Left colon (tissue), 2 donors: ENCODE measurements around the gene POLQ. TPM values are rescaled to one million over a fixed set of nuclear protein-coding genes. Genes with fewer than 3 reads are reported as not detected.
A peak's percentile ranks its signal among the peaks of the same experiment; 100 is the strongest.

Experiments used
- ATAC-seq: fragments of 200-7000 bp; cut with Tn5 transposase; one replicate; pipeline ENCODE4 v1.9.1; 2020; ENCODE audit warnings: mild to moderate bottlenecking, moderate library complexity
- DNase-seq, 2 donors: peaks; one replicate each; pipeline ENCODE4 v3.0.0-alpha.2; 2020
- intact Hi-C, 2 donors: fragments of 100-400 bp; cut with DNase I in 1 of 2; cut with micrococcal nuclease in 1 of 2; formaldehyde crosslinking; loops; one replicate each; pipeline versions ENCODE4 v1.11.2 to v1.14.0; 2022; cut with DNase I, micrococcal nuclease
- total RNA-seq, 2 donors: library from RNA; stranded (reverse); fragmentation: NEBNext Ultra II Directional; extraction: Animal tissue kit (Norgen Biotek cat#: 25700); gene quantifications; one replicate each; pipeline ENCODE4 v1.2.1, GENCODE V29; 2021
- donor health status: DM: no; HTN: no; CAD: no.
- donor health status: DM: yes; HTN: yes; CAD: no.

Gene POLQ
- total RNA-seq, 2 donors from 2014 or later = 1.5 to 3.0 TPM

DNA sequence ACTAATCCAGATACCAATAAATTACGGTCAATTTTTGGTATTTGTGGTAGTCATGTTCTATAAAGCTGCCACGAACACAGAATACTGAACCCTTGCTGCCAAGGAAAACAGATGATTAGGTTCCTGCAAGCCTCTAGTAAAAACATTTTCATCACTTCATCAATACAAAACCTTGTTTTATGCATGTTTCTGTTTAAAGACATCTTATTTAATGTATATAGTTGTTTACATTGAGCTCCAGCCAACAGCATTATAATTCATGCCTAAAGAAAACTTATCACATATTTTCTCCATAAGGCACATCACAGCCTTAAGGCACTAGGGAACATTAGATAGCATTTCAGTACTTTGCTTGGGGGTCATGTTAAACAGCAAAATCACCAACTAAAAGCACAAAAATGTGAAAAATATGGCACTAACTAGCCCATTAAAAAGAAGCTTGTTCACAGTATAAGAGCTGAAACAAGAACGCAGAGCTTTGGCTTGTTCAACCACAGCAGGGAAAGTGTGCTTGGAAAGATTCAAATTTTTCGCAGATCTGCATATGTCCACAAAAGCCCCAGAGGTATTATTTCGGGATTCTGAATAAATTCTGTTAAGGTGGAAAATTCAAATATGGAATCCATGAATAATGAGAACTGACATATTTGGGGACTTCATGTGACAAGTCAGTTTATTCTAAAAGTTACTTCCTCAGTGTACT lies 27.7 kb downstream of the POLQ start:
- intact Hi-C loops = no loop called here
- DNase-seq = no peak
- ATAC-seq = no peak

DNA sequence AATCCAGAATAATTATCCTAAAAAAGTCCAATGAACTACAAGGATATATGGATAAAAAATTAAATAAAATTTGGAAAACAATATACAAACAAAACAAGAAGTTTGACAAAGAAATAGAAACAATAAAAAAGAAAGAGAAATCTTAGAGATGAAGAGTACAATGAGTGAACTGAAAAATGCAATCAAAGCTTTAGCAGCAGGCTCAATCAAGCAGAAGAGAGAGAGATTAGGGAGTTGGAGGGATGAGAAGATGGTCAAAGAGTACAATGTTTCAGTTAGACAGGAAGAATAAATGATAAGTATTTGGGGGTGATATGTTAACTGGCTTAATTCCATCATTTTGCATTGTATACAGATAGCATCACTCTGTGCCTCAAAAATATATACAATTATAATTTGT lies 29.9 kb downstream of the POLQ start:
- ATAC-seq (no peak), DNase-seq (no peak)
- intact Hi-C loops = no loop called here

DNA sequence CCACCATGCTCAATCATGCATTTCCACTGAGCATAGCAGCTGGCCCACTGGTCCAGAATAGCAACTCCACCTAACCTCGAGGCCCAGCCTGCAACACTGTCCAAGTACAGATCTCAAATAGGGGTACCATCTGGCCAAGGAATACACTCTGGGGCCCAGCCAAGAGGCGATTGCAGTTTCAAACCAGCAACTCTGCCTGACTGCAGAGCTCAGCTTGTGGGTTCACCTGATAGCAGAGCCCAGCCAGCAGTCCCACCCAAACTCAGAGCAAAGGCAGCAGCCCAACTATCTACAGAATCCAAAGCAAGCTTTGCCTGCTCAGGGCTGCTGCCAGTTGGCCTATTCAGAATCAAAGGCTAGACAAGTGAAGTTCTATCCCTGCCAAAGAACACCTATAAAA lies 30.5 kb downstream of the POLQ start:
- ATAC-seq (no peak), DNase-seq (no peak)
- intact Hi-C loops = no loop called here

DNA sequence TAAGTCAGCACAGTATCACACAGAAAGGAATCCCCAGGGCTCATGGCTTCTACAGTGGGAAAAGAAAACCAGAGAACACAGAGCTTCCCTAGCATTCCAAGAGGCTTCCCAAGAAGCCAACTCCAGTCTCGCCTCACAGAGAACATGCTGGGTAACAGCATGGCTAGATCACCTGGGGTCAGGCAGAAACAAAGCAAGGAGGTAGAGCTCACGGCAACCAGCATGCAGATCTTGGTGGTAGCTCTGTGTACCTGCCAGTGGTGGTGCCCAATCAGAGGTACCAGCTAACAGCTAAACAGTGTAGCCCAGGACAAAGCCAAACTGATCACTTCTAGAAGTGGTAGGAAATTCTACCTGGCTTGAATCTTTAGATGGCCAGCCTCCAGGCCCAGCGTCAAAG lies 31.3 kb downstream of the POLQ start:
- no peak for ATAC-seq

DNA sequence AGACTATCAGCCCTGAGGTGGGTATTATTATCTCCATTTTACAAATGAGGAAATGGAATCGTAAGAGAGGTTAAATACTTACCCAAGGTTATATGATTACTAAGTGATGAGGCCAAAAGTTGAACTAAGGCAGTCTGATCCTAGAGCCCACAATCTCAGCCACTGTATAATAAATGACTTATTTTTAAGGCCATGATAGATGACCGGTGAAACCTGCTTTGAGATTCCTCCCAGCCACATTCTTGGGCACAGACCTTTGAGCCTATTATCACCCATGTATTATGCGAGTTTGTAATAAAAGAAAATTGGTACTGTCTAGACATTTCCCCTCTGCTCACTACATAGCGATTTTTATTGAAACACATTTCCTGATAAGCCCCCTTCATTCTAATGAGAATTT lies 37.4 kb downstream of the POLQ start:
- intact Hi-C loops = no loop called here
- DNase-seq (no peak), ATAC-seq (peak; percentile 26)

More for the DNA sequence above, 31.3 kb downstream of the POLQ start:
- intact Hi-C loops = no loop called here
- no peak for DNase-seq

DNA sequence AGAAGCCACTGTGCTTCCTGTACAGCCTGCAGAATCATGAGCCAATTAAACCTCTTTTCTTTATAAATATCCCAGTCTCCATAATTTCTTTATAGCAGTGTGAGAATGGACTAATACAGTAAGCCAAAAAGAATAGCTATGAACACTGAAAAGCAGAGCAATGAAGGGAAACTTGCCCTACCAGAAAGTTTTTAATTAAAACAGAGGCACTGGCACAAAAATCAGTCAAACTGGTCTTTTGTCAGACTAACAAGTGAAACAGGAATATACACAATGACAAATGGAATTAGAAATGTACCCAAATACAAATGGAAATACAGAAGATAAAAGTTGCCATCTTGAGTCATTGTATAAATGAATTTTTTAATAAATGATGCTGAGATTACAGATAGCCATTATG lies 40.5 kb downstream of the POLQ start:
- ATAC-seq = no peak
- intact Hi-C loops = no loop called here

DNA sequence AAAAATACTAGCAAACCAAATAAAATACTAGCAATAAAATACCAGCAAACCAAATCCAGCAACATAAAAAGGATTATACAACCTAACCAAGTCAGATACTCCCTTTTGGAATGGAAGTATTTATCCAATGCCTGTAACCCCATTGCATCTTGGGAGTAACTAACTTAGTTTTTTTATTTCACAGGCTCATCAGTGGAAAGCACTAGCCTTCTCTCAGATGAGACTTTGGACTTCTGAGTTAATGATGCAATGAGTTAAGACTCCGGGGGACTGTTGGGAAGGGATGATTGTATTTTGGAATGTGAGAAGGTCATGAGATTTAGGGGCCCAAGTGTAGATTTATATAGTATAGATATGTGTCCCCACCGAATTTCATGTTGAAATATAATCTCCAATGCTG lies 41.2 kb downstream of the POLQ start:
- intact Hi-C loops = no loop called here
- ATAC-seq = peak; percentile 62
- DNase-seq = no peak

More for the DNA sequence above, 40.5 kb downstream of the POLQ start:
- DNase-seq = no peak

DNA sequence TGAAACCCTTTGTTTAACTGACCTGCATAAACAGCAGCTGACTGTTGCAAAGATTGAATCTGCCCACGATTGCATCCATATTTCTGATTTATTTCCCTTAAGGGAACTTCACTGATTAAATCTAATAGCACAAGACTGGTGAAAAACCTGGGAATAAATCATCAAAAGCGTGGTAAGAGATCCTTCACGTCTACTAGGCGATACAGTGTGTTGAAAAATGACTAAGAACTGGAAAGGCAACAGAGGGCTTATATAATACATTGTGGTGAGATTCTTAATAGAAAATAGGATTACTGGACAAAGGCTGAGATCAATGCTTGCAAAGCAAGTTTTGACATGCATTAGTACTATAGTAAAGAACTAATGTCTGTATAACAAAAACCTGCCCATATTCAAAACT lies 49.0 kb downstream of the POLQ start:
- intact Hi-C loops = no loop called here
- DNase-seq (no peak), ATAC-seq (no peak)

DNA sequence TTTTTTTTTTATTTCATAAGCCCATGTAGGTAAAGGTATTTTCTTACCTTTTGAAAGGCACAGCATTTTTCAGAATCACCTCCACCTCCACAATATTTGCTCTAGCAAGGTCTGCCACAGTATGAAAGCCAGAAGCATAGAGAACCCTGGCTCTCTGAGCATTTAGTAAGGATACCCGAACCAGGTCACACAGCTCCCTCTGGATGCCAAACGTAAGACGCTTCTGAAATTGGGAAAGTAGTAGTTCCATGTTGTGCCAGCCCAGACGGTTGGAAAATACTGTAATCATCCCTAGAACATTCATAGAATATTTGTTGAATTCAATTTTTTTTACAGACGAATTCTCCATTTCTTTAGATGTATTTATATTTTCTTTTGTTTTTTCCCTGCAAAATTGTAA lies 52.4 kb downstream of the POLQ start:
- DNase-seq (no peak), ATAC-seq (no peak)
- intact Hi-C loops = no loop called here

DNA sequence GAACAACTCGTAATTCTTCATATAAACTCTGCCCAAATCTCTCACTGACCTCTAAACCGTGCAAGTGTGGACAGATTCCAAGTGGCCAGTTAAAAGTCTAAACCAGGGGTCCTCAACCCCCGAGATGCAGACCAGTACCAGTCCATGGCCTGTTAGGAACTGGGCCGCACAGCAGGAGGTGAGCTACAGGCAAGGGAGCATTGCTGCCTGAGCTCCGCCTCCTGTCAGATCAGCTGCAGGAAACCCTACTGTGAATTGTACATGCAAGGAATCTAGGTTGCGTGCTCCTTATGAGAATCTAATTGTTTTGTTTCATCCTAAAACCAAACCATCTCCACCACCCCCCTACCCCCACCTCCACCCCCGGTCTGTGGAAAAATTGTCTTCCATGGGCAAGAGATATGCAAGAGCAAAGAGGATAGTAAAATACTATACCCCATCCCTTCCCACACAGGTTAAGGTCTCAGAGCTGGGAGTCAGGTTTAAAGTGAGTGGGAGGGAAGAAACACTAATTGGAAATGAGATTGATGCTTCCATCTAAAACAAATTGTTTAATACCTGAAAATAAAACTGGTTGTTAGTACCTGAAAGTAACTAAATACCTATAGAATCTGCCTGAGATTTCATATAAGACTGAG lies 54.0 kb downstream of the POLQ start:
- intact Hi-C loops = no loop called here
- ATAC-seq (no peak), DNase-seq (no peak)

DNA sequence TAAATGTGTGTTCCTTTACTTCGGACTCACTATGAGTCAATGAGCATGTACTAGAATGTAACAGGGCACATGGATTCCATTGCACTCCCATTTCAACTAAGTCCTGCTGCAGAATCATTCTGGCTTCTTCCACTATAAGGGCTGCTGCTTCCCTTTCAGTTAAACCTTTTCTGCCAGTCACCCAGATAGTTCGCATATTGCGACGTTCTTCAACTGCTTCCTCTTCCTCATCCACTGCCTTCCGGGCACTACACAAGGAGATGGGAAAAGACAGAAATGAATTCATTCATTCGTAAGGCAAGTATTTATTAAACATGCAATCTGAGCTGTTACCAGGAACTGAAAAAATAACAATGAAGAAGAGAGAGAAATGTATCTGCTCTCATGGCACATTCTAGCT lies 55.6 kb downstream of the POLQ start:
- DNase-seq (no peak), ATAC-seq (no peak)
- intact Hi-C loops = no loop called here

DNA sequence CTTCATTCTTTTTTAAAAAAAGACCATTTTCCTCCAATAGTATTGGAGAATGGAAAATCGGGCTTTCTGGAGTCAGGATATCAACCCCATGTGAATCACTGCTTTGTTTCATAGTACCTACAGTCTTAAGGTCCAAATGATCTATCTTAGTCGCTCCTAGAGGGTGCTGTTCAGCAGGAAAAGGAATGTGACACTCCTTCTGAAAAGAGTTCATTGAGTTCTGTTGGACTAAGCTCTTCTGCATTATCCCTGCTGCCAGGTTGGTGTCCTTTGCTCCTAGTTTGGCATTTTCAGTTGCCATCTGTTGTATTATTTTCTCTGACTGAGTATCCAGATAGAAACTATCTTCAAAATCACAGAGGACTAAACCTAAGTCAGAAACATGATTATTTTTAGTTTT lies 57.2 kb downstream of the POLQ start:
- no peak for DNase-seq
- peak; percentile 78 for ATAC-seq
- intact Hi-C loops = no loop called here

DNA sequence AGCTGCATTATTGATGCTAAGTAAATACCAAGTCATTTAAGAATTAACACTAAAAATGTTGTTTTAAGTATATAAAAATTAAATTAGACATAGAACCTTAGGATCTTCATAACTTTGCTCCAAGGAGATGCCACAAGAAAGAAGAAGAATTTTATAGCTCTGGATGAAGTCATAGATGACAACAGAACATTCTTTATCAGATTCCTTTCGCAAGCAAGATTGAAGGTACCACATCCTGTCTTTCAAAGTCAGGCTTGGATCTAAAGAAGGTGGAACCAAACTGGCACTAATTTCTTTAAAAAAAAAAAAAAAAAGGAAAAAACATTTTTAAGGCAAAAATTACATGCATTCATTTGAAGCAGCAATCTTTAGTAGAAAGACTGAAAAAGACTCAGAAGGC lies 62.5 kb downstream of the POLQ start:
- ATAC-seq (no peak), DNase-seq (no peak)
- intact Hi-C loops = no loop called here

DNA sequence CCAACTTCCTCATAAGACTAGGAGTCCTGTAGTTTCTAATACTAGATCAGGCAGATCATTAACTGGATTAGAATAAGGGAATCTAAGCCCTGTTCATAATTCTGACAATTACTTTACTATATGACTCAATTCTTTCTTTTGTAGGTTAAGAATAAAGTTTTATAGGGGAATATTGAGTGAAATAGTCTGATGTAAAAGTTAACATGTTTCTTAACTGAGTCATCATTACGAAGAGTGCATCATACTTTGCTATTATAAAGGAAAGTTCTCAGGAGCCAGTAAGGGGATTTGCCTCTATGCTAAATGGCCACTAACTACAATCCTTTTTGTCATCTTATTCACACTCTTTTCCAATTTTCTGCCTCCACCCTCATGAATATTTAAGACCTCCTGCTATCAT lies 63.1 kb downstream of the POLQ start:
- no peak for ATAC-seq
- intact Hi-C loops = no loop called here

DNA sequence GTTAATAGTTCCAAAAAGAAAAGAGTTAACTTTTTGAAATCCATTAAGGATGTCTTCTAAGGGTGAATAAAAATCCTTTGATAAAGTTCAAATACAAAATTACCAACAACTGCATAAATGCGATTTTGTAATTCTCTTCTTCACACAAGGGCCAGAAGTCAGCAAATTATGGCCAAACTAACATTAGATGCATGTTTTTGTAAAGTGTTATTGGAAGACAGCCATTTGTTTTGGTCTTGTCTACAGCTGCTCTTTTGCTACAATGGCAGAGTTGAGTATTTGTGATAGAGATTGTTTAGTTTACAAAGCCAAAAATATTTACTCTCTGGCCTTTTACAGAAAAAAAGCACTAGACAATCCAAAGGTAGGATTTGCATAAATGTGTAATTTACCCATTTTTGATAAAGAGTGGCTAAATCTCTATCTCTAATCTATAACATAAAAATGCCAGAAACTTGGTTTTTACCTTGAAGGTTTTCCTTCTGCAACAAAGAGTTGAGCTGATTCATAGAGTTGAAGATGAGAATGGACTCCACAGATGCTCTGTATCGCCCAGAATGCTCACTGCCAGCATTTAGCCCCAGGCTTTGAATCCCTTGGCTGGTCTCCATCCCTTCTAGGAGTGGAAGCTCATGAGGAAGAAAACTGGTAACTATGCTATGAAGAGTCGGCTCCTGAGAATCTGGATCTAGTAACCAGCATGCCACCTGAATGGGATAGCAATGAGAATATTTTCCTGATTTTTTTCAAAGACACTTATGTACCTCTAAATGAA lies 64.5 kb downstream of the POLQ start:
- no peak for DNase-seq
- ATAC-seq = no peak
- intact Hi-C loops = no loop called here

More for the DNA sequence above, 63.1 kb downstream of the POLQ start:
- DNase-seq = no peak

DNA sequence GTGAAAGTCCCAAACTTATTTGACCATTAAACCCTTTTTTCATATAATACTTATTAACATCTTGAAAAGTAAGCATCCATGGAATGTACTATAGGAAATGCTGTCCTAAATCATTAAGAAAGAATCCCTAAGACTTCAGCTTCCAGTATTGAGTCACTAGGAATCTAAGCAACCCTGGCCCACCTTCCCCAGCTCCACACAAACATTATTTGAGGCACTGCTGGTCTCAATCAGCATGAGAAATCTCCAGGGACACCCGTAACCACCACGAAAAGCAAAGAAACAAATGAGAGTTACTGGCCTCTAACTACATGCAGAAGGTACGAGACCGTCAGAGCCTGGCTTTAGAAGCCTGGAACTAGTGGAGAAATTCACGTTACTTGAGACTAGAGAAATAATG lies 68.2 kb downstream of the POLQ start:
- DNase-seq (no peak), ATAC-seq (no peak)
- intact Hi-C loops = no loop called here

DNA sequence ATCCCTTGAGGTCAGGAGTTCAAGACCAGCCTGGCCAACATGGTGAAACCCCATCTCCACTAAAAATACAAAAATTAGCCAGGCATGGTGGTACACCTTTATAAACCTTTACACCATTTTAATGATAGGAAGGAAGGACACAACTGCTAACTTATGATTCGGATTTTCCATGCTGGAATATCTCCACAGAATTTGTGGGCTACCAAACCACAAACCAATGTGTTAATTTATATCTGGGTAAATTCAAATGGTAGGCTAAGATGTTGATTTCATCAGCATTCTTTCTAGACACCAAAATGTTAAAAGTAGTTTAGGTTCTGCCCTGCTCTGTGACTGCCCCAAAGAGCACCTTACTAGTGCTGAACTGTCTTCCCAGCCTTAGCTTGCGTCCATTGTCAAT lies 72.8 kb downstream of the POLQ start:
- intact Hi-C loops = no loop called here
- ATAC-seq (no peak), DNase-seq (no peak)

DNA sequence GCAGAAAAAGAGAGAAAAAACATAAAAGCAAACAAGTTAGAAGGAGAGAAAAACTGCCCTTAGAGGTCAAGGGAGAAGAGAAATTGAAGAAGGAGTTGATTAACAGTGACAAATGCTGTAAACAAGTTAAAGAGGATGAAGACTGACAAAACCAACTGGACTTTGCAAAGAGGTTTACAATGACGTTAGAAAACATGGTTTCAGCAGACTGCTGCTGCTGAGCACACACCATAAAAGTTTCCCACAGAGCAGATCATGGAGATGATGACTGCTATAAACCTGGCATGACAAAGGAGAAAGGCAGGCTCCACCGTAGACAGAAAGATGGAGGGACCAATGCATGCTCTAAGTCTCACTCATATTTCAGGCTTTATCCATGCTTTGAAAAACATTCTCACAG lies 78.7 kb downstream of the POLQ start:
- DNase-seq (no peak), ATAC-seq (peak; percentile 72)
- intact Hi-C loops = no loop called here

DNA sequence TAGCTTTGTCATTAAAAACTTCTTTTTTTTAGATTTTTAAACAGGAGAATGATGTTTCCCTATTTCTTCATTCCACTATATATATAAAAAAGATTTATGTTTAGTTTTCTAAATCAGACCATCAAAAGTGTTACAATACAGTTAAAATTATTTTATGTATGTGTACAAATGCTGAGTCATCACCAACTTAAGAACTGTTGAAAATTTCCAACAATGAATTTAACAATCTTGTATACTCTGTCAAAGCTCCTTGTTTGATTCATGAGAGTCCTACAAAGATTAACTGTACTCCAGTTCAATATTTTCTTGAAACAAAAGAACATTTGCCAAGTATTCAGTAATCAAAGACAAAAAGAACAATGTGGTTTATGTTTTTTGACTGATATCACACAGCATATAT lies 82.0 kb downstream of the POLQ start:
- DNase-seq (no peak), ATAC-seq (no peak)
- intact Hi-C loops = no loop called here

DNA sequence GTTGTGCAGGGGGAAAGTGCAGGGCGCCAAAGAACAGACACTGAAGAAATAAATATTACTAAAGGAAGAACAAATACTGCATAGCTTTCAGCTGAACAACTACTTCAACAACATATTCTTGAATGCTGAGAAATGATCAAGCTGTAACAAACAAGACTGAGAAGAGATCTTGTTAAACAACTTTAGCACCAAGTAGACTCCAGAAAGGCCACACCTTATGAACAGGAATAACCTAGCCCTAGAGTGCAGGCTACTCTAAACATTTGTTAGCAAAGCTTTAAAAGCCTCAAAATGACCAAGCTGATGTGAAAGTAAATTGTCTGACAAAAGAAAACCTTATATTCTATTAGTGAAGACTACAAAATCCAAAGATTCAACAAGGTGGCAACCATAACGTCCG lies 83.2 kb downstream of the POLQ start:
- ATAC-seq (no peak), DNase-seq (no peak)
- intact Hi-C loops = no loop called here
